Nucleus accumbens (tissue), 56 donors: ENCODE data around the gene SCAF1.
"Not testable (repeated sequence)": the region's sequence is repeated elsewhere in the genome, so short reads cannot be mapped to it uniquely, and the experiment has no call there.

Source experiments
- DNase-seq, 56 donors: peaks; one replicate each; lab custom pipeline; 2025; lab: John Stamatoyannopoulos, UW

The SCAF1 gene

GRCh38 chr19:49615861-49616260, 26.1 kb upstream of the SCAF1 start:
- no peak for DNase-seq

- DNase-seq = no peak
Observed at GRCh38 chr19:49616532-49616931, 25.5 kb upstream of the SCAF1 start.

GRCh38 chr19:49616945-49617344, 25.1 kb upstream of the SCAF1 start:
- no peak for DNase-seq

- DNase-seq = not testable (repeated sequence)
Observed at GRCh38 chr19:49617860-49618259, 24.1 kb upstream of the SCAF1 start.

GRCh38 chr19:49624967-49625910, 16.8 kb upstream of the SCAF1 start:
- no peak for DNase-seq

GRCh38 chr19:49626226-49626625, 15.8 kb upstream of the SCAF1 start:
- DNase-seq = no peak

- no peak for DNase-seq
Observed at GRCh38 chr19:49629659-49630058, 12.3 kb upstream of the SCAF1 start.

GRCh38 chr19:49631014-49631588, 10.9 kb upstream of the SCAF1 start:
- peak in 1 of 56 donors; percentile 3 for DNase-seq

- DNase-seq = no peak
Observed at GRCh38 chr19:49631610-49632192, 10.3 kb upstream of the SCAF1 start.

GRCh38 chr19:49632576-49632975, 9.4 kb upstream of the SCAF1 start:
- DNase-seq = no peak

- not testable (repeated sequence) for DNase-seq
Observed at GRCh38 chr19:49633273-49633672, 8.7 kb upstream of the SCAF1 start.

GRCh38 chr19:49635530-49636232, 6.3 kb upstream of the SCAF1 start:
- DNase-seq = peak in 1 of 56 donors; percentile 13

- DNase-seq = no peak
Observed at GRCh38 chr19:49636233-49636932, 5.6 kb upstream of the SCAF1 start.

GRCh38 chr19:49637821-49638738, 3.9 kb upstream of the SCAF1 start:
- DNase-seq = peak in 7 of 56 donors; percentile 4 to 43 (median 15)

GRCh38 chr19:49639401-49640112, 2.5 kb upstream of the SCAF1 start:
- DNase-seq = no peak

- DNase-seq = peak; percentile 64 to 100 (median 98)
Observed at GRCh38 chr19:49640113-49640898, 1.7 kb upstream of the SCAF1 start, which contains the start of gene RRAS. Gene RRAS (minus strand): TSS chr19:49640143. CDS start chr19:49640098, 45 bp downstream.

- no peak for DNase-seq
Observed at GRCh38 chr19:49642492-49643035, 555 bp downstream of the SCAF1 start.
